ENCODE measurements around the gene CDC42BPA.

The CDC42BPA gene

GRCh38 chr1:226981838-226982237 lies 336.5 kb downstream of the CDC42BPA start:
- no peaks in the 10 kb centered on the region for H3K9me3 ChIP-seq (ENCODE audit: low read depth, low read length)
- no peak overlapping the region for H3K9ac ChIP-seq (ENCODE audit: insufficient read length)
- no peak for TF ChIP-seq EZH2 (IDR thresholded peaks at IDR 0.05)
- no peak for TF ChIP-seq FOXP2 (optimal IDR thresholded peaks at IDR 0.05; ENCODE audit: control extremely low read depth, extremely low read length, insufficient read depth)
- TF ChIP-seq POLR2AphosphoS5 (IDR thresholded peaks at IDR 0.05; ENCODE audit: borderline replicate concordance, low read depth, low read length) = no peak
- H3K27ac ChIP-seq = no peak overlapping the region
- no peaks in the 10 kb centered on the region for H3K36me3 ChIP-seq (ENCODE audit: insufficient read depth, low read length)
- DNase-seq (ENCODE audit: low read depth, low spot score) = no peak
- no peak overlapping the region for H3K4me3 ChIP-seq

- DNase-seq (ENCODE audit: low read depth, low spot score) = no peak
- H3K9ac ChIP-seq (ENCODE audit: insufficient read length) = no peak overlapping the region
- H3K9me3 ChIP-seq (ENCODE audit: low read depth, low read length) = no peaks in the 10 kb centered on the region
- H3K27ac ChIP-seq = no peak overlapping the region
- TF ChIP-seq FOXP2 (optimal IDR thresholded peaks at IDR 0.05; ENCODE audit: control extremely low read depth, extremely low read length, insufficient read depth) (no peak), POLR2AphosphoS5 (IDR thresholded peaks at IDR 0.05; ENCODE audit: borderline replicate concordance, low read depth, low read length) (no peak), EZH2 (IDR thresholded peaks at IDR 0.05) (no peak)
- H3K4me3 ChIP-seq = no peak overlapping the region
- no peaks in the 10 kb centered on the region for H3K36me3 ChIP-seq (ENCODE audit: insufficient read depth, low read length)
Measured at GRCh38 chr1:226981386-226981817, 336.9 kb downstream of the CDC42BPA start.

DNA sequence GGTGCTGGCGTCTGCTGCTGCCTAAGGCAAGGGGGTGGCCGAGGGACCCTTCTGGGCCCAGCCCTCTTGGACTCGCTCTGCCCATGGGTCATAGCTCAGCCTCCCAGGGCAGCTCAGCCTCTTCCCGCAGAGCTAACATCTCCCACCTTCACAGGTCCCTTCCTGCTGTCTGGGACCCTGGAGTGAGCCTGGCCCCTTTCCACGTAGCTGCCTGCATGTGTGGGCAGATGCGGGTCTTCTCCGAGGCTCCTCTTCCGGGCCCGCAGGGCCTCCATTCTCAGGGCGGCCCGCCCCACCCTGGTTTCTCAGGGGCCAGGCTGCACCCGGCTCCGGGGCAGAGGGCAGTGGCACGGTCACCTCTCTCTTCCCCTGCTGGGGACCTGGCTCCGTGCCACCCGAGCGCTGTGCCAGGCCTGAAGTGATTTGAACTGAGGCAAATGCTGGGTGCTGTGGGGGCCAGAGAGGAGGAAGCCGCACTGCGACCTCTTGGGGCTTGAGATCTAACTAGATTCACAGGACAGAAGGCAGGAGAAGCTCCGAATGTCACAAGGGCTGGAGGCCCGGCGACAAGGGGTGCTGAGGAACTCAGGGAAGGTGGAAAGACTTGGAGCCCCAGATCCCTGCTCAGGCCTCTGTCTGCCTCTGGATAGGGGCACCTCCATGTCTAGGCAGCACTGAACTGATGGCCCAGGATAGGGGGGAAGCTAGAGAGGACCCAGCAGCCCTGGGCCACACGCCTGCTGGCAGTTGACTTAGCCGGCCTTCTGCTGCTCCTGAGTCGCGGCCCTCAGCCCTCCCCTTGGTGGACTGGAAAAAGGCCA lies 337.5 kb downstream of the CDC42BPA start:
- TF ChIP-seq FOXP2 (optimal IDR thresholded peaks at IDR 0.05; ENCODE audit: control extremely low read depth, extremely low read length, insufficient read depth) (no peak), EZH2 (IDR thresholded peaks at IDR 0.05) (no peak), POLR2AphosphoS5 (IDR thresholded peaks at IDR 0.05; ENCODE audit: borderline replicate concordance, low read depth, low read length) (no peak)
- no peak for DNase-seq (ENCODE audit: low read depth, low spot score)
- Histone ChIP-seq H3K36me3 (ENCODE audit: insufficient read depth, low read length) (no peaks in the 10 kb centered on the region), H3K9me3 (ENCODE audit: low read depth, low read length) (no peaks in the 10 kb centered on the region), H3K27ac (no peak overlapping the region), H3K4me3 (no peak overlapping the region), H3K9ac (ENCODE audit: insufficient read length) (no peak overlapping the region)

GRCh38 chr1:226980122-226980560 lies 338.2 kb downstream of the CDC42BPA start:
- Histone ChIP-seq H3K9ac (ENCODE audit: insufficient read length) (no peak overlapping the region), H3K9me3 (ENCODE audit: low read depth, low read length) (no peaks in the 10 kb centered on the region), H3K36me3 (ENCODE audit: insufficient read depth, low read length) (no peaks in the 10 kb centered on the region), H3K27ac (no peak overlapping the region), H3K4me3 (no peak overlapping the region)
- DNase-seq (ENCODE audit: low read depth, low spot score) = no peak
- TF ChIP-seq POLR2AphosphoS5 (IDR thresholded peaks at IDR 0.05; ENCODE audit: borderline replicate concordance, low read depth, low read length) (no peak), EZH2 (IDR thresholded peaks at IDR 0.05) (no peak), FOXP2 (optimal IDR thresholded peaks at IDR 0.05; ENCODE audit: control extremely low read depth, extremely low read length, insufficient read depth) (no peak)

GRCh38 chr1:226979517-226980121 lies 338.7 kb downstream of the CDC42BPA start:
- H3K9ac ChIP-seq (ENCODE audit: insufficient read length) = no peak overlapping the region
- no peak overlapping the region for H3K27ac ChIP-seq
- no peak overlapping the region for H3K4me3 ChIP-seq
- no peaks in the 10 kb centered on the region for H3K9me3 ChIP-seq (ENCODE audit: low read depth, low read length)
- DNase-seq (ENCODE audit: low read depth, low spot score) = no peak
- no peak for TF ChIP-seq FOXP2 (optimal IDR thresholded peaks at IDR 0.05; ENCODE audit: control extremely low read depth, extremely low read length, insufficient read depth)
- no peak for TF ChIP-seq EZH2 (IDR thresholded peaks at IDR 0.05)
- no peak for TF ChIP-seq POLR2AphosphoS5 (IDR thresholded peaks at IDR 0.05; ENCODE audit: borderline replicate concordance, low read depth, low read length)
- H3K36me3 ChIP-seq (ENCODE audit: insufficient read depth, low read length) = no peaks in the 10 kb centered on the region

DNA sequence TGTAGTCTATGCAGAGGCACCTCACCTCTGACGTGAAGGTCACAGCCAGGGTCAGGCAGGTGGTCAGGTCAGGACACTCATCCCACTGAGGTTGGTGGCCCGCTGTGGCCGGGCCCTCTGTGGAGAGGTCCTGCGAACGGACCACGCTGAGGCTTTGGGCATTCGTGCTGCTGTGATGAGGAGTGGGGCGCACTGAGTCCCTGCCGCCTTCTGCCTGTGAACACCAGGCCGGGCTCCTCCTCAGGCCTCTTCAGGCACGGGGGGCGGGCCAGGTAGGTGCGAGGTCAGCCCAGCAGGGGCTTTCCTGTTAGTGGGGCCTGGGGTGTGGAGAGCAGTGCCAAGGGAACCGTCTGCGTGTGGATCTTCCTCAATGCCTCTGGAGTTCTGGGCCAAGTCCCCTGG lies 339.2 kb downstream of the CDC42BPA start:
- Histone ChIP-seq H3K4me3 (no peak overlapping the region), H3K9me3 (ENCODE audit: low read depth, low read length) (no peaks in the 10 kb centered on the region), H3K9ac (ENCODE audit: insufficient read length) (no peak overlapping the region), H3K36me3 (ENCODE audit: insufficient read depth, low read length) (no peaks in the 10 kb centered on the region), H3K27ac (no peak overlapping the region)
- TF ChIP-seq FOXP2 (optimal IDR thresholded peaks at IDR 0.05; ENCODE audit: control extremely low read depth, extremely low read length, insufficient read depth) = no peak
- TF ChIP-seq POLR2AphosphoS5 (IDR thresholded peaks at IDR 0.05; ENCODE audit: borderline replicate concordance, low read depth, low read length) = no peak
- TF ChIP-seq EZH2 (IDR thresholded peaks at IDR 0.05) = no peak
- DNase-seq (ENCODE audit: low read depth, low spot score) = no peak

DNA sequence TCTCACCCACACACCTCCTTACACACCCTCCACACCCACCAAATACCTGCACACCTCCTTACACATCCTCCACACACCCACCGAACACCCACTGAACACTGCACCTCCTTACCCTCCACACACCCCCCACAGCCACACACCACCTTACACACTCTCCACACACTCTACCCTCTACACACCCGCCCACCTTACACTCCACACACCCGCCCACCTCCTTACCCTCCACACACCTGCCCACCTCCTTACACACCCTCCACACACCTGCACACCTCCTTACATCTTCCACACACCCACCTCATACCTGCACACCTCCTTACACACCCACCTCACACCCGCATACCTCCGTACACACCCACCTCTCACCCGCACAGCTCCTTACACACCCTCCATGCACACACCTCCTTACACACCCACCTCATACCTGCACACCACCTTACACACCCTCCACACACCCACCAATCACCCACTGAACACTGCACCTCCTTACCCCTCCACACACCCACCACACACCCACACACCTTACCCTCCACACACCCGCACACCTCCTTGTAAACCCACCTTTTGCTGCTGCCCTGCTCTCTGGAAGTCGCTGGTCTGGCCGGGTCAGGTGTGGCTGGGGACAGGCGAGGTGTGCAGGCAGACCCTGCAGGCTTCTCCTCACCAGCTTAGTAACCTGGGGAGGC lies 339.7 kb downstream of the CDC42BPA start:
- Histone ChIP-seq H3K27ac (no peak overlapping the region), H3K9ac (ENCODE audit: insufficient read length) (no peak overlapping the region), H3K36me3 (ENCODE audit: insufficient read depth, low read length) (no peaks in the 10 kb centered on the region), H3K9me3 (ENCODE audit: low read depth, low read length) (no peaks in the 10 kb centered on the region), H3K4me3 (no peak overlapping the region)
- no peak for DNase-seq (ENCODE audit: low read depth, low spot score)
- no peak for TF ChIP-seq FOXP2 (optimal IDR thresholded peaks at IDR 0.05; ENCODE audit: control extremely low read depth, extremely low read length, insufficient read depth)
- TF ChIP-seq POLR2AphosphoS5 (IDR thresholded peaks at IDR 0.05; ENCODE audit: borderline replicate concordance, low read depth, low read length) = no peak
- TF ChIP-seq EZH2 (IDR thresholded peaks at IDR 0.05) = no peak

Measured in SK-N-MC (cell line).